Astrocyte (in vitro differentiated cells and primary cell): Measurements from ENCODE around the gene SEMA6D. TPM values are rescaled to one million over a fixed set of nuclear protein-coding genes. Genes with fewer than 3 reads are reported as not detected.

ENCODE experiments used
- DNase-seq: peaks from one replicate; pipeline ENCODE4 v3.0.0-alpha.2; 2010; ENCODE audit warnings: low read depth
- FAIRE-seq: peaks from 2 replicates; lab custom pipeline; 2011; peaks lifted over from hg19 to GRCh38; lab: Jason Lieb, UNC
- H2AFZ ChIP-seq: 2 replicates; pipeline ENCODE4 v1.6.0; 2012; ENCODE audit warnings: low read depth, low read length, inconsistent platforms
- H3K27ac ChIP-seq: 2 replicates; pipeline ENCODE4 v1.5.1; 2011; ENCODE audit warnings: low read depth, low read length, inconsistent platforms
- H3K27me3 ChIP-seq: 2 replicates; pipeline ENCODE4 v1.6.0; 2011; ENCODE audit warnings: low read length, inconsistent platforms; ENCODE audit not compliant: insufficient read depth
- H3K36me3 ChIP-seq: 2 replicates; pipeline ENCODE4 v1.5.1; 2011; ENCODE audit warnings: low read length, inconsistent platforms; ENCODE audit not compliant: insufficient read depth
- H3K4me1 ChIP-seq: 2 replicates; pipeline ENCODE4 v1.5.1; 2011; ENCODE audit warnings: low read length, inconsistent platforms; ENCODE audit not compliant: insufficient read depth
- H3K4me2 ChIP-seq: 2 replicates; pipeline ENCODE4 v1.6.0; 2012; ENCODE audit warnings: low read length, inconsistent platforms
- H3K4me3 ChIP-seq: 2 replicates; pipeline ENCODE4 v1.5.1; 2011; ENCODE audit warnings: low read depth, mild to moderate bottlenecking, low read length, inconsistent platforms; ENCODE audit not compliant: insufficient read depth
- H3K79me2 ChIP-seq: 2 replicates; pipeline ENCODE4 v1.6.0; 2012; ENCODE audit warnings: mild to moderate bottlenecking, low read length, inconsistent platforms; ENCODE audit not compliant: insufficient read depth
- H3K9ac ChIP-seq: 2 replicates; pipeline ENCODE4 v1.6.0; 2012; ENCODE audit warnings: mild to moderate bottlenecking, low read length, inconsistent platforms
- H3K9me3 ChIP-seq: 2 replicates; pipeline ENCODE4 v1.5.1; 2012; ENCODE audit warnings: low read depth, mild to moderate bottlenecking, low read length, inconsistent platforms; ENCODE audit not compliant: insufficient read depth
- H4K20me1 ChIP-seq: 2 replicates; pipeline ENCODE4 v1.6.0; 2012; ENCODE audit warnings: low read length, inconsistent platforms; ENCODE audit not compliant: insufficient read depth
- H3K27ac Mint-ChIP-seq: one replicate; pipeline ENCODE4 v1.8.0; 2021; ENCODE audit warnings: mild to moderate bottlenecking, mixed read lengths; ENCODE audit not compliant: unreplicated experiment
- H3K27me3 Mint-ChIP-seq: one replicate; pipeline ENCODE4 v1.8.0; 2021; ENCODE audit warnings: low read depth, mixed read lengths; ENCODE audit not compliant: unreplicated experiment
- H3K36me3 Mint-ChIP-seq: one replicate; pipeline ENCODE4 v1.8.0; 2021; ENCODE audit warnings: low read depth, mixed read lengths; ENCODE audit not compliant: unreplicated experiment
- H3K4me1 Mint-ChIP-seq: one replicate; pipeline ENCODE4 v1.8.0; 2021; ENCODE audit warnings: low read depth, mixed read lengths; ENCODE audit not compliant: unreplicated experiment
- H3K4me3 Mint-ChIP-seq: one replicate; pipeline ENCODE4 v1.8.0; 2021; ENCODE audit warnings: mild to moderate bottlenecking, moderate library complexity, mixed read lengths; ENCODE audit not compliant: unreplicated experiment
- H3K9me3 Mint-ChIP-seq: one replicate; pipeline ENCODE4 v1.8.0; 2021; ENCODE audit warnings: mild to moderate bottlenecking, mixed read lengths; ENCODE audit not compliant: unreplicated experiment
- CTCF ChIP-seq: IDR thresholded peaks from 2 replicates; pipeline ENCODE4 v1.5.1; 2011; ENCODE audit warnings: low read depth, mild to moderate bottlenecking, inconsistent platforms, low read length, moderate library complexity; ENCODE audit not compliant: insufficient read depth
- EZH2 ChIP-seq: IDR thresholded peaks from 2 replicates; pipeline ENCODE4 v1.6.1; 2012; ENCODE audit warnings: mild to moderate bottlenecking, low read length, inconsistent platforms; ENCODE audit not compliant: insufficient read depth
- total RNA-seq: library from RNA; stranded (reverse); gene quantifications from 2 replicates; pipeline ENCODE4 v1.2.1, GENCODE V29; 2021

The SEMA6D gene
- total RNA-seq, 1 donor from 2014 or later: 1.5 TPM

GRCh38 chr15:47766406-47766805 lies 49.1 kb downstream of the SEMA6D start:
- H3K9me3 ChIP-seq: no peaks in the 10 kb centered on the region
- DNase-seq (no peak), FAIRE-seq (no peak)
- H3K4me1 ChIP-seq: no peaks in the 10 kb centered on the region
- Mint-ChIP-seq H3K4me1 (peaks cover 10% of the 10 kb centered on the region), H3K9me3 (peaks cover 5% of the 10 kb centered on the region), H3K4me3 (no peak overlapping the region), H3K27ac (no peak overlapping the region), H3K27me3 (no peaks in the 10 kb centered on the region), H3K36me3 (peaks cover 1% of the 10 kb centered on the region)
- no peaks in the 10 kb centered on the region for H3K79me2 ChIP-seq
- no peak for TF ChIP-seq CTCF
- TF ChIP-seq EZH2: no peak
- no peak overlapping the region for H3K4me2 ChIP-seq
- no peak overlapping the region for H2AFZ ChIP-seq
- no peaks in the 10 kb centered on the region for H3K36me3 ChIP-seq
- H3K4me3 ChIP-seq: no peak overlapping the region
- H4K20me1 ChIP-seq: no peaks in the 10 kb centered on the region
- no peak overlapping the region for H3K27ac ChIP-seq
- no peak overlapping the region for H3K9ac ChIP-seq
- H3K27me3 ChIP-seq: no peaks in the 10 kb centered on the region

GRCh38 chr15:47767035-47767434 lies 49.7 kb downstream of the SEMA6D start:
- H4K20me1 ChIP-seq: no peaks in the 10 kb centered on the region
- no peak overlapping the region for H3K4me3 ChIP-seq
- Mint-ChIP-seq H3K36me3 (peaks cover 1% of the 10 kb centered on the region), H3K27me3 (no peaks in the 10 kb centered on the region), H3K27ac (no peak overlapping the region), H3K4me3 (no peak overlapping the region), H3K9me3 (peaks cover 6% of the 10 kb centered on the region), H3K4me1 (peaks cover 10% of the 10 kb centered on the region)
- H3K27me3 ChIP-seq: no peaks in the 10 kb centered on the region
- TF ChIP-seq CTCF (no peak), EZH2 (no peak)
- H3K9ac ChIP-seq: no peak overlapping the region
- no peak overlapping the region for H3K4me2 ChIP-seq
- no peak overlapping the region for H3K27ac ChIP-seq
- no peaks in the 10 kb centered on the region for H3K79me2 ChIP-seq
- FAIRE-seq (no peak), DNase-seq (no peak)
- no peaks in the 10 kb centered on the region for H3K4me1 ChIP-seq
- no peaks in the 10 kb centered on the region for H3K36me3 ChIP-seq
- no peaks in the 10 kb centered on the region for H3K9me3 ChIP-seq
- H2AFZ ChIP-seq: no peak overlapping the region

GRCh38 chr15:47768735-47769134 lies 51.4 kb downstream of the SEMA6D start:
- peaks cover 1% of the 10 kb centered on the region for H3K36me3 Mint-ChIP-seq
- Histone ChIP-seq H3K27me3 (no peaks in the 10 kb centered on the region), H3K27ac (no peak overlapping the region), H2AFZ (no peak overlapping the region), H3K36me3 (no peaks in the 10 kb centered on the region), H3K9me3 (no peaks in the 10 kb centered on the region), H3K4me3 (no peak overlapping the region), H3K4me2 (no peak overlapping the region), H4K20me1 (no peaks in the 10 kb centered on the region), H3K79me2 (no peaks in the 10 kb centered on the region), H3K4me1 (no peaks in the 10 kb centered on the region), H3K9ac (no peak overlapping the region)
- FAIRE-seq: no peak
- peak; percentile 10 for DNase-seq
- TF ChIP-seq EZH2 (no peak), CTCF (no peak)
- no peak overlapping the region for H3K4me3 Mint-ChIP-seq
- H3K27me3 Mint-ChIP-seq: no peaks in the 10 kb centered on the region
- H3K27ac Mint-ChIP-seq: no peak overlapping the region
- H3K4me1 Mint-ChIP-seq: peaks cover 10% of the 10 kb centered on the region
- peaks cover 6% of the 10 kb centered on the region for H3K9me3 Mint-ChIP-seq
